Mesodermal cell (in vitro differentiated cells): ENCODE results near the gene FAM217A.

Source experiments
- H3K27ac ChIP-seq: 2 replicates; pipeline ENCODE4 v1.7.0; 2013; ENCODE audit warnings: mild to moderate bottlenecking, low read depth, low read length, moderate library complexity; ENCODE audit not compliant: severe bottlenecking
- H3K36me3 ChIP-seq: 2 replicates; pipeline ENCODE4 v1.7.1; 2013; ENCODE audit warnings: mild to moderate bottlenecking, low read length, moderate library complexity; ENCODE audit not compliant: control insufficient read depth, insufficient read depth
- H3K4me1 ChIP-seq: one replicate; pipeline ENCODE4 v1.7.1; 2013; ENCODE audit warnings: mild to moderate bottlenecking, low read length; ENCODE audit not compliant: insufficient read depth, control insufficient read depth, poor library complexity, severe bottlenecking
- H3K4me3 ChIP-seq: 2 replicates; pipeline ENCODE4 v1.7.0; 2013; ENCODE audit warnings: low read length, control low read depth, mild to moderate bottlenecking; ENCODE audit not compliant: insufficient read depth, poor library complexity, severe bottlenecking; ENCODE audit errors: extremely low read depth
- H3K9me3 ChIP-seq: 2 replicates; pipeline ENCODE4 v1.7.1; 2013; ENCODE audit warnings: mild to moderate bottlenecking, low read length, moderate library complexity; ENCODE audit not compliant: control insufficient read depth
- WGBS, 2 experiments: methylation state at CpG; one replicate each; pipeline ENCODE4 v1.1.5; 2013; ENCODE audit warnings: missing lambda C conversion rate in 2 of 2; ENCODE audit not compliant: insufficient coverage in 2 of 2; 5-methylcytosine and 5-hydroxymethylcytosine counted together

FAM217A gene

GRCh38 chr6:4049246-4049645, 29.7 kb downstream of the FAM217A start:
- Histone ChIP-seq H3K4me3 (no peak overlapping the region), H3K36me3 (peaks cover 89% of the 10 kb centered on the region), H3K27ac (no peak overlapping the region), H3K4me1 (no peaks in the 10 kb centered on the region), H3K9me3 (no peaks in the 10 kb centered on the region)
- WGBS, 2 experiments, result 100% methylated on average over 5 of the region's 6 CpGs

- Histone ChIP-seq H3K27ac (no peak overlapping the region), H3K9me3 (no peaks in the 10 kb centered on the region), H3K4me3 (no peak overlapping the region), H3K4me1 (peaks cover 14% of the 10 kb centered on the region), H3K36me3 (peaks cover 79% of the 10 kb centered on the region)
Measured at GRCh38 chr6:4041480-4041879, 37.5 kb downstream of the FAM217A start.

GRCh38 chr6:4039348-4039747, 39.6 kb downstream of the FAM217A start:
- H3K9me3 ChIP-seq, result no peaks in the 10 kb centered on the region
- no CpG with 5 or more reads among the region's 1 CpG for WGBS, 2 experiments
- H3K27ac ChIP-seq, result peak overlapping the region; percentile 41
- H3K36me3 ChIP-seq, result peaks cover 77% of the 10 kb centered on the region
- H3K4me1 ChIP-seq, result peaks cover 14% of the 10 kb centered on the region
- no peak overlapping the region for H3K4me3 ChIP-seq

- H3K4me1 ChIP-seq, result peaks cover 14% of the 10 kb centered on the region
- no peak overlapping the region for H3K4me3 ChIP-seq
- H3K27ac ChIP-seq, result no peak overlapping the region
- 82 to 100% methylated on average over 2 of the region's 5 CpGs for WGBS, 2 experiments
- peaks cover 74% of the 10 kb centered on the region for H3K36me3 ChIP-seq
- H3K9me3 ChIP-seq, result no peaks in the 10 kb centered on the region
Measured at GRCh38 chr6:4036581-4036980, 42.4 kb downstream of the FAM217A start.

- H3K4me3 ChIP-seq, result no peak overlapping the region
- WGBS, 2 experiments, result 92 to 94% methylated on average over 5 to 8 of the region's 9 CpGs
- H3K9me3 ChIP-seq, result no peaks in the 10 kb centered on the region
- H3K4me1 ChIP-seq, result peaks cover 8% of the 10 kb centered on the region
- peaks cover 69% of the 10 kb centered on the region for H3K36me3 ChIP-seq
- H3K27ac ChIP-seq, result no peak overlapping the region
Measured at GRCh38 chr6:4032475-4032874, 46.5 kb downstream of the FAM217A start.

- 100% methylated on average over 1 of the region's 1 CpG; no CpG with 5 or more reads in 1 of the 2 experiments for WGBS, 2 experiments
- H3K4me1 ChIP-seq, result peaks cover 8% of the 10 kb centered on the region
- no peaks in the 10 kb centered on the region for H3K9me3 ChIP-seq
- peaks cover 64% of the 10 kb centered on the region for H3K36me3 ChIP-seq
- no peak overlapping the region for H3K4me3 ChIP-seq
- no peak overlapping the region for H3K27ac ChIP-seq
Measured at GRCh38 chr6:4031442-4031841, 47.5 kb downstream of the FAM217A start.

- H3K9me3 ChIP-seq, result no peaks in the 10 kb centered on the region
- no peak overlapping the region for H3K4me3 ChIP-seq
- H3K27ac ChIP-seq, result no peak overlapping the region
- peaks cover 8% of the 10 kb centered on the region for H3K4me1 ChIP-seq
- 86% methylated on average over 1 of the region's 2 CpGs; no CpG with 5 or more reads in 1 of the 2 experiments for WGBS, 2 experiments
- peaks cover 57% of the 10 kb centered on the region for H3K36me3 ChIP-seq
Measured at GRCh38 chr6:4030669-4031068, 48.3 kb downstream of the FAM217A start.

GRCh38 chr6:4029687-4030086, 49.2 kb downstream of the FAM217A start:
- 97 to 100% methylated on average over 6 to 7 of the region's 7 CpGs for WGBS, 2 experiments
- H3K4me1 ChIP-seq, result peaks cover 8% of the 10 kb centered on the region
- no peak overlapping the region for H3K4me3 ChIP-seq
- no peaks in the 10 kb centered on the region for H3K9me3 ChIP-seq
- H3K27ac ChIP-seq, result no peak overlapping the region
- peaks cover 52% of the 10 kb centered on the region for H3K36me3 ChIP-seq

- H3K27ac ChIP-seq, result peak overlapping the region; percentile 57
- peaks cover 51% of the 10 kb centered on the region for H3K36me3 ChIP-seq
- H3K4me1 ChIP-seq, result peaks cover 17% of the 10 kb centered on the region
- no peaks in the 10 kb centered on the region for H3K9me3 ChIP-seq
- H3K4me3 ChIP-seq, result no peak overlapping the region
Measured at GRCh38 chr6:4028051-4028450, 50.9 kb downstream of the FAM217A start.

GRCh38 chr6:4025681-4026080, 53.3 kb downstream of the FAM217A start:
- H3K9me3 ChIP-seq, result no peaks in the 10 kb centered on the region
- H3K27ac ChIP-seq, result no peak overlapping the region
- no peak overlapping the region for H3K4me3 ChIP-seq
- WGBS, 2 experiments, result 89% methylated on average over 1 of the region's 1 CpG; no CpG with 5 or more reads in 1 of the 2 experiments
- H3K36me3 ChIP-seq, result peaks cover 30% of the 10 kb centered on the region
- peaks cover 22% of the 10 kb centered on the region for H3K4me1 ChIP-seq

GRCh38 chr6:4023240-4023639, 55.7 kb downstream of the FAM217A start:
- H3K4me3 ChIP-seq, result peak overlapping the region; percentile 86
- H3K4me1 ChIP-seq, result peaks cover 27% of the 10 kb centered on the region
- no CpG with 5 or more reads among the region's 1 CpG for WGBS, 2 experiments
- H3K36me3 ChIP-seq, result peaks cover 15% of the 10 kb centered on the region
- H3K27ac ChIP-seq, result no peak overlapping the region
- H3K9me3 ChIP-seq, result no peaks in the 10 kb centered on the region
